ENCODE results near the gene RNLS. TPM values are rescaled to one million over a fixed set of nuclear protein-coding genes. Genes with fewer than 3 reads are reported as not detected.

RNLS gene
- 1.4 and 2.9 TPM in 2 replicates for total RNA-seq

GRCh38 chr10:88582806-88583583 is at the start of gene RNLS:
Gene RNLS, minus strand, starts transcription at chr10:88583318.

DNA sequence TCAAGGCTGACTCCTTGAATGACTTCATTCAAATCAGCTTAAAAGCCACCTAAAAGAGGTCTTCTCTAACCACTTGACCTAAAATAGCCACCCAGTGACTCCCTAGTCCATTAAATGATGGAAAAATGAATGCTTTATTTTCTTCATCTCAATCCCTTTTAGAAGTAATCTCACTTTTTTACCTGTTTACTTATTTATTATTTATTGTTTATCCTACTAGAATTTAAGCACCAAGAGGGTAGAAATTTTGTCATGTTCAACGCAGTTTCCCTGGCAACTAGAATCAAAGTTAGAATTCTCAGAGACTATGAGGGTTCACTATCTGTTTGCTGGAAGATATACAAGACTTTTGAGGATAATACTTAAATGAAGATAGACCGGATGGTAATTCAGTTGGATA is 3.3 kb upstream of the RNLS start, which contains the start of gene LIPJ:
LIPJ (plus strand) TSS at position 301 of the 400 bp plus-strand sequence. CDS start 3,926 bp downstream, outside the sequence.

Other genes starting within 250 kb of the RNLS start
- gene LIPJ, start 3.4 kb upstream of the RNLS start, total RNA-seq, result not detected in 2 replicates
- not detected in 2 replicates for gene LIPF, start 81.1 kb upstream of the RNLS start, total RNA-seq
- gene LIPK, start 122.9 kb upstream of the RNLS start, total RNA-seq, result not detected in 2 replicates
- gene LIPN, start 176.7 kb upstream of the RNLS start, total RNA-seq, result not detected in 2 replicates
- not detected in 2 replicates for gene LIPM, start 219.4 kb upstream of the RNLS start, total RNA-seq

Measured in mammary microvascular endothelial cell (primary cell).